ENCODE results near the gene CENATAC. TPM values are rescaled to one million over a fixed set of nuclear protein-coding genes. Genes with fewer than 3 reads are reported as not detected.
"Not testable (repeated sequence)": the region's sequence is repeated elsewhere in the genome, so short reads cannot be mapped to it uniquely, and the experiment has no call there.

The CENATAC gene
- total RNA-seq, 1 experiment from 2014 or later: 88.0 TPM

- TF ChIP-seq EZH2 (IDR thresholded peaks at IDR 0.05; ENCODE audit: low read length, unreplicated experiment) (no peak), CTCF (conservative IDR thresholded peaks at IDR 0.05; ENCODE audit: low read depth, low read length) (peak; percentile 24), EZH2phosphoT487 (IDR thresholded peaks at IDR 0.05; ENCODE audit: borderline replicate concordance, low read length) (no peak)
- Histone ChIP-seq H3K4me1 (ENCODE audit: insufficient read depth, low read length) (peaks cover 15% of the 10 kb centered on the region), H3K9me2 (replicated peaks; ENCODE audit: low read length) (no peaks in the 10 kb centered on the region), H3K27ac (ENCODE audit: low read length) (peak within 1 kb of the TSS; percentile 62), H3K36me3 (ENCODE audit: low read depth, low read length) (peaks cover 32% of the 10 kb centered on the region), H4K20me1 (ENCODE audit: low read length) (0 out of 2 replicates have a peak, but pooled peaks cover 10% of the 10 kb centered on the region), H2AFZ (ENCODE audit: low read length) (peak within 1 kb of the TSS; percentile 92), H3K79me2 (ENCODE audit: low read length) (peaks cover 32% of the 10 kb centered on the region), H3K27me3 (ENCODE audit: low read length) (no peaks in the 10 kb centered on the region), H3K9me3 (ENCODE audit: low read length) (no peaks in the 10 kb centered on the region), H3F3A (ENCODE audit: low read length, unreplicated experiment) (no peaks in the 10 kb centered on the region), H3K9ac (ENCODE audit: low read length) (peak within 1 kb of the TSS; percentile 98), H3K4me2 (ENCODE audit: low read length) (peak within 1 kb of the TSS; percentile 93), H3K4me3 (ENCODE audit: low read length) (peak within 1 kb of the TSS; percentile 93)
- BruUV-seq (replicated peaks): no TSS peak
- ChIA-PET CTCF (interaction anchor here (0.6 to 2.4 kb wide), 2 partner anchors 45 to 190 kb away, joined by 3 to 10 read pairs; partner anchors contain the start of gene DPAGT1), POLR2A (ENCODE audit: unreplicated experiment) (no interaction called here)
- intact Hi-C loops (cut with micrococcal nuclease): loop anchor here (1.0 to 5.0 kb wide), 3 partner anchors 10 to 40 kb away; partner anchors contain the start of genes RPS25, TRAPPC4 and VPS11
- DNase-seq (peak; percentile 98), ATAC-seq (peak; percentile 93)
Measured at GRCh38 chr11:119057000-119057769, 59.2 kb downstream of the CENATAC start, which contains the start of gene HYOU1. HYOU1 (minus strand) TSS chr11:119057205; CDS start chr11:119056160, 1,045 bp downstream.

GRCh38 chr11:119059128-119059527, 61.2 kb downstream of the CENATAC start:
- H4K20me1 ChIP-seq (ENCODE audit: low read length): 0 out of 2 replicates have a peak, but pooled peaks cover 10% of the 10 kb centered on the region
- H3K27me3 ChIP-seq (ENCODE audit: low read length); H3K9me3 ChIP-seq (ENCODE audit: low read length); H3K4me3 ChIP-seq (ENCODE audit: low read length); H3K9me2 ChIP-seq (replicated peaks; ENCODE audit: low read length); H3K4me2 ChIP-seq (ENCODE audit: low read length); ATAC-seq; H3K27ac ChIP-seq (ENCODE audit: low read length); H3K9ac ChIP-seq (ENCODE audit: low read length); DNase-seq; BruUV-seq (replicated peaks); POLR2A ChIA-PET (ENCODE audit: unreplicated experiment); H3F3A ChIP-seq (ENCODE audit: low read length, unreplicated experiment); CTCF ChIA-PET; H2AFZ ChIP-seq (ENCODE audit: low read length): not testable (repeated sequence)
- peaks cover 20% of the 10 kb centered on the region for H3K4me1 ChIP-seq (ENCODE audit: insufficient read depth, low read length)
- H3K79me2 ChIP-seq (ENCODE audit: low read length): peaks cover 27% of the 10 kb centered on the region
- intact Hi-C loops (cut with micrococcal nuclease): loop anchor here (5.0 kb wide), 1 partner anchor 42 kb away; the partner anchor contains the start of genes RPS25 and TRAPPC4
- peaks cover 12% of the 10 kb centered on the region for H3K36me3 ChIP-seq (ENCODE audit: low read depth, low read length)

- no TSS peak for BruUV-seq (replicated peaks)
- ChIA-PET POLR2A (ENCODE audit: unreplicated experiment) (no interaction called here), CTCF (no interaction called here)
- Histone ChIP-seq H3F3A (ENCODE audit: low read length, unreplicated experiment) (no peaks in the 10 kb centered on the region), H3K27me3 (ENCODE audit: low read length) (no peaks in the 10 kb centered on the region), H3K4me1 (ENCODE audit: insufficient read depth, low read length) (peaks cover 12% of the 10 kb centered on the region; the same call in 1 of the 2 replicates), H3K27ac (ENCODE audit: low read length) (no peak overlapping the region), H3K4me3 (ENCODE audit: low read length) (no peak overlapping the region), H2AFZ (ENCODE audit: low read length) (no peak overlapping the region), H3K9me3 (ENCODE audit: low read length) (no peaks in the 10 kb centered on the region), H3K9me2 (replicated peaks; ENCODE audit: low read length) (no peaks in the 10 kb centered on the region), H3K36me3 (ENCODE audit: low read depth, low read length) (no peaks in the 10 kb centered on the region), H4K20me1 (ENCODE audit: low read length) (0 out of 2 replicates have a peak, but pooled peaks cover under 1% of the 10 kb centered on the region), H3K4me2 (ENCODE audit: low read length) (no peak overlapping the region), H3K79me2 (ENCODE audit: low read length) (peaks cover 17% of the 10 kb centered on the region), H3K9ac (ENCODE audit: low read length) (no peak overlapping the region)
- DNase-seq: no peak
- ATAC-seq: no peak
- intact Hi-C loops (cut with micrococcal nuclease): no loop called here
- TF ChIP-seq EZH2 (IDR thresholded peaks at IDR 0.05; ENCODE audit: low read length, unreplicated experiment): no peak
- TF ChIP-seq CTCF (conservative IDR thresholded peaks at IDR 0.05; ENCODE audit: low read depth, low read length): no peak
- TF ChIP-seq EZH2phosphoT487 (IDR thresholded peaks at IDR 0.05; ENCODE audit: borderline replicate concordance, low read length): no peak
Measured at GRCh38 chr11:119061256-119061655, 63.3 kb downstream of the CENATAC start.

All from PC-3 (cell line).